B cell (primary cell): ENCODE results near the gene CD164. TPM values are rescaled to one million over a fixed set of nuclear protein-coding genes. Genes with fewer than 3 reads are reported as not detected.

ENCODE experiments used
- ATAC-seq: fragments of 200-7000 bp; cut with Tn5 transposase; one replicate; pipeline ENCODE4 v1.10.0; 2021; ENCODE audit warnings: low read depth, mild to moderate bottlenecking, moderate number of reproducible peaks, moderate library complexity
- CTCF ChIA-PET: fragments of 350-600 bp; sonication (Branson Sonifier 250); formaldehyde crosslinking; loops from one replicate; lab custom pipeline; 2021; ENCODE audit warnings: antibody characterized with exemption, inconsistent platforms; lab: Charles Lee
- POLR2A ChIA-PET: fragments of 350-600 bp; sonication (Branson Sonifier 250); formaldehyde crosslinking; loops from one replicate; lab custom pipeline; 2021; ENCODE audit warnings: antibody characterized with exemption; lab: Charles Lee
- DNase-seq: peaks from one replicate; pipeline ENCODE4 v3.0.0; 2013
- H2AFZ ChIP-seq: 2 replicates; pipeline ENCODE4 v1.6.1; 2012; ENCODE audit warnings: mild to moderate bottlenecking, low read depth, low read length; ENCODE audit not compliant: insufficient read depth, poor library complexity, severe bottlenecking
- H3K27ac ChIP-seq, 2 donors: 1 replicate in 1 of 2; 2 replicates in 1 of 2; pipeline ENCODE4 v1.5.1; 2012 to 2013; ENCODE audit warnings: low read length in 2 of 2, mild to moderate bottlenecking in 2 of 2, moderate library complexity in 1 of 2
- H3K27me3 ChIP-seq, 4 experiments: fragments of 200-600 bp in 1 of 4; sonication (generic) in 1 of 4; replicated peaks in 1 of 4; 1 replicate in 2 of 4; 2 replicates in 2 of 4; pipeline versions ENCODE4 v1.6.1 to v1.7.0; 2013 to 2016; ENCODE audit warnings: low read length in 3 of 4, mild to moderate bottlenecking in 2 of 4, mixed read lengths in 1 of 4, moderate library complexity in 1 of 4; ENCODE audit not compliant: insufficient read depth in 4 of 4, control insufficient read depth in 3 of 4; ENCODE audit errors: control extremely low read depth in 1 of 4
- H3K36me3 ChIP-seq, 2 experiments: replicated peaks in 1 of 2; 1 replicate in 1 of 2; 2 replicates in 1 of 2; pipeline versions ENCODE4 v1.6.1 to v1.7.1; 2013; ENCODE audit warnings: low read length in 1 of 2; ENCODE audit not compliant: insufficient read depth in 2 of 2, control insufficient read depth in 1 of 2; ENCODE audit errors: control extremely low read depth in 1 of 2, extremely low read depth in 1 of 2
- H3K4me1 ChIP-seq, 2 donors: fragments of 200-600 bp in 1 of 2; sonication (generic) in 1 of 2; 1 replicate in 1 of 2; 2 replicates in 1 of 2; pipeline versions ENCODE4 v1.5.1 to v1.6.1; 2013 to 2017; ENCODE audit warnings: low read length in 2 of 2; ENCODE audit not compliant: control insufficient read depth in 2 of 2, insufficient read depth in 2 of 2
- H3K4me2 ChIP-seq: replicated peaks from 2 replicates; pipeline ENCODE3; 2012; ENCODE audit warnings: mild to moderate bottlenecking, low read depth, low read length; ENCODE audit not compliant: poor library complexity, severe bottlenecking
- H3K4me3 ChIP-seq, 5 experiments: fragments of 200-600 bp in 1 of 5; sonication (generic) in 1 of 5; 1 replicate in 3 of 5; 2 replicates in 2 of 5; pipeline versions ENCODE4 v1.5.1 to v1.7.0; 2011 to 2016; ENCODE audit warnings: low read length in 4 of 5, mild to moderate bottlenecking in 4 of 5, low read depth in 2 of 5, control low read depth in 1 of 5, moderate library complexity in 1 of 5; ENCODE audit not compliant: insufficient read depth in 1 of 5; ENCODE audit errors: control extremely low read depth in 1 of 5, extremely low read depth in 1 of 5
- H3K79me2 ChIP-seq: fragments of 200-600 bp; sonication (generic); one replicate; pipeline ENCODE4 v1.6.0; 2016; ENCODE audit warnings: low read length; ENCODE audit not compliant: control insufficient read depth, insufficient read depth
- H3K9ac ChIP-seq: fragments of 200-600 bp; sonication (generic); 2 replicates; pipeline ENCODE4 v1.6.1; 2017; ENCODE audit warnings: mild to moderate bottlenecking, low read length, moderate library complexity
- H3K9me3 ChIP-seq, 3 donors: one replicate each; pipeline versions ENCODE4 v1.6.1 to v1.7.1; 2013; ENCODE audit warnings: low read length in 2 of 3; ENCODE audit not compliant: control insufficient read depth in 2 of 3, insufficient read depth in 1 of 3; ENCODE audit errors: control extremely low read depth in 1 of 3
- H4K20me1 ChIP-seq: 2 replicates; pipeline ENCODE4 v1.6.0; 2012; ENCODE audit warnings: mild to moderate bottlenecking, low read length; ENCODE audit not compliant: insufficient read depth, control insufficient read depth, poor library complexity, severe bottlenecking
- H3K27ac Mint-ChIP-seq: one replicate; pipeline ENCODE4 v1.8.0; 2021; ENCODE audit warnings: mixed read lengths
- H3K27me3 Mint-ChIP-seq: one replicate; pipeline ENCODE4 v1.8.0; 2021; ENCODE audit warnings: mixed read lengths
- H3K4me1 Mint-ChIP-seq: one replicate; pipeline ENCODE4 v1.8.0; 2021; ENCODE audit warnings: mixed read lengths
- H3K4me3 Mint-ChIP-seq: one replicate; pipeline ENCODE4 v1.8.0; 2021; ENCODE audit warnings: mixed read lengths
- H3K9me3 Mint-ChIP-seq: one replicate; pipeline ENCODE4 v1.8.0; 2022; ENCODE audit warnings: mixed read lengths; ENCODE audit not compliant: insufficient read depth
- EZH2 ChIP-seq: IDR thresholded peaks from 2 replicates; pipeline ENCODE4 v1.6.1; 2012; ENCODE audit warnings: borderline replicate concordance, low read depth, mild to moderate bottlenecking, moderate library complexity, low read length; ENCODE audit not compliant: insufficient read depth, poor library complexity, severe bottlenecking
- WGBS: methylation state at CpG from one replicate; pipeline ENCODE4 v1.1.5; 2013; ENCODE audit warnings: missing lambda C conversion rate; ENCODE audit not compliant: insufficient coverage; 5-methylcytosine and 5-hydroxymethylcytosine counted together
- intact Hi-C: fragments of 100-400 bp; cut with micrococcal nuclease; formaldehyde crosslinking; loops from one replicate; pipeline ENCODE4 v1.10.0; 2022
- polyA plus RNA-seq: library from polyadenylated mRNA; depleted of rRNA; stranded (reverse); fragments of >200 nt; gene quantifications from 2 replicates; pipeline ENCODE4 v1.2.3, GENCODE V29; 2012
- total RNA-seq, 2 donors: library from RNA; stranded (reverse); fragments of 120-200 nt in 1 of 2; gene quantifications; 1 replicate in 1 of 2; 2 replicates in 1 of 2; pipeline versions ENCODE4 v1.2.3 to v1.2.4, GENCODE V29; 2013 to 2022
- TF ChIP-seq, protein P1 (sequence below): fragments of 200-600 bp; IDR thresholded peaks from one replicate; pipeline ENCODE4 v1.8.0; 2022; ENCODE audit warnings: antibody characterized with exemption, mild to moderate bottlenecking

Gene CD164
- total and polyA plus RNA-seq, 2 donors (not counting 1 experiment from before 2014, with no cell fraction given): 63.4 to 184 TPM

- Histone ChIP-seq H3K36me3 (no peaks in the 10 kb centered on the region), H4K20me1 (no peaks in the 10 kb centered on the region), H3K4me3 (no peak overlapping the region), H2AFZ (no peak overlapping the region), H3K27me3 (no peaks in the 10 kb centered on the region), H3K4me1 (no peaks in the 10 kb centered on the region), H3K4me2 (no peak overlapping the region), H3K79me2 (no peaks in the 10 kb centered on the region), H3K9ac (no peak overlapping the region), H3K9me3 (no peaks in the 10 kb centered on the region), H3K27ac (no peak overlapping the region)
- ChIA-PET POLR2A (no interaction called here), CTCF (no interaction called here)
- DNase-seq (no peak), ATAC-seq (no peak)
- WGBS: 100% methylated on average over 1 of the region's 6 CpGs
- no peak overlapping the region for H3K4me3 Mint-ChIP-seq
- H3K27me3 Mint-ChIP-seq: no peaks in the 10 kb centered on the region
- H3K4me1 Mint-ChIP-seq: no peaks in the 10 kb centered on the region
- TF ChIP-seq, protein P1, sequence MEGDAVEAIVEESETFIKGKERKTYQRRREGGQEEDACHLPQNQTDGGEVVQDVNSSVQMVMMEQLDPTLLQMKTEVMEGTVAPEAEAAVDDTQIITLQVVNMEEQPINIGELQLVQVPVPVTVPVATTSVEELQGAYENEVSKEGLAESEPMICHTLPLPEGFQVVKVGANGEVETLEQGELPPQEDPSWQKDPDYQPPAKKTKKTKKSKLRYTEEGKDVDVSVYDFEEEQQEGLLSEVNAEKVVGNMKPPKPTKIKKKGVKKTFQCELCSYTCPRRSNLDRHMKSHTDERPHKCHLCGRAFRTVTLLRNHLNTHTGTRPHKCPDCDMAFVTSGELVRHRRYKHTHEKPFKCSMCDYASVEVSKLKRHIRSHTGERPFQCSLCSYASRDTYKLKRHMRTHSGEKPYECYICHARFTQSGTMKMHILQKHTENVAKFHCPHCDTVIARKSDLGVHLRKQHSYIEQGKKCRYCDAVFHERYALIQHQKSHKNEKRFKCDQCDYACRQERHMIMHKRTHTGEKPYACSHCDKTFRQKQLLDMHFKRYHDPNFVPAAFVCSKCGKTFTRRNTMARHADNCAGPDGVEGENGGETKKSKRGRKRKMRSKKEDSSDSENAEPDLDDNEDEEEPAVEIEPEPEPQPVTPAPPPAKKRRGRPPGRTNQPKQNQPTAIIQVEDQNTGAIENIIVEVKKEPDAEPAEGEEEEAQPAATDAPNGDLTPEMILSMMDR: no peak
- TF ChIP-seq EZH2: no peak
- H3K27ac Mint-ChIP-seq: no peak overlapping the region
- H3K9me3 Mint-ChIP-seq: no peaks in the 10 kb centered on the region
- intact Hi-C loops: no loop called here
Measured at GRCh38 chr6:109342911-109343310, 39.4 kb downstream of the CD164 start.

DNA sequence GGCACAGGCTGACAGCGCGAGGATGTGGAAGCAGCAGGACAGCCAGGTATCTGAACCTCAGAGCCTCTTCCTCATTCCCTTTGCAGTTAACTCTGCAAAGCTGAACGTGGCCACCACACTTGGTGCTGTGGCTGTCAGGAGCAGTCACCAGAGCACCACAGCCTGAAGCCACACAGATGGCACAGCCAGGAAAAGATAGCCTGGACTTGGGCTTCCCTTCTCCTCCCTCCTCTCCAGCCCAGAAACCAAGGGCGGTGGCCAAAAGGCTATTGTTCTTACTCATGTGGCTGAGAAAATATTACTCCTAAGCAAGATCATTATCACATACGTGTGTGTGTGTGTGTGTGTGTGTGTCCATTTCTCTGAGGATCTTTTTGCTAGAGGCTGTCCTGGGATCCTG, 39.8 kb downstream of the CD164 start:
- Histone ChIP-seq H3K4me2 (no peak overlapping the region), H2AFZ (no peak overlapping the region), H3K4me3 (no peak overlapping the region), H3K9ac (no peak overlapping the region), H4K20me1 (no peaks in the 10 kb centered on the region), H3K36me3 (no peaks in the 10 kb centered on the region), H3K9me3 (no peaks in the 10 kb centered on the region), H3K27ac (no peak overlapping the region), H3K4me1 (no peaks in the 10 kb centered on the region), H3K27me3 (no peaks in the 10 kb centered on the region), H3K79me2 (no peaks in the 10 kb centered on the region)
- DNase-seq (no peak), ATAC-seq (no peak)
- no peak for TF ChIP-seq EZH2
- TF ChIP-seq, protein P1: no peak
- ChIA-PET CTCF (no interaction called here), POLR2A (no interaction called here)
- Mint-ChIP-seq H3K4me3 (no peak overlapping the region), H3K27me3 (no peaks in the 10 kb centered on the region), H3K4me1 (no peaks in the 10 kb centered on the region), H3K27ac (no peak overlapping the region), H3K9me3 (no peaks in the 10 kb centered on the region)
- 72% methylated on average over 4 of the region's 5 CpGs for WGBS
- intact Hi-C loops: no loop called here
